ENCODE data around the gene FAM98A. TPM values are rescaled to one million over a fixed set of nuclear protein-coding genes. Genes with fewer than 3 reads are reported as not detected.

FAM98A gene
- total and polyA plus RNA-seq, 8 donors, result 10.4 to 92.2 (median 25.7) TPM

DNA sequence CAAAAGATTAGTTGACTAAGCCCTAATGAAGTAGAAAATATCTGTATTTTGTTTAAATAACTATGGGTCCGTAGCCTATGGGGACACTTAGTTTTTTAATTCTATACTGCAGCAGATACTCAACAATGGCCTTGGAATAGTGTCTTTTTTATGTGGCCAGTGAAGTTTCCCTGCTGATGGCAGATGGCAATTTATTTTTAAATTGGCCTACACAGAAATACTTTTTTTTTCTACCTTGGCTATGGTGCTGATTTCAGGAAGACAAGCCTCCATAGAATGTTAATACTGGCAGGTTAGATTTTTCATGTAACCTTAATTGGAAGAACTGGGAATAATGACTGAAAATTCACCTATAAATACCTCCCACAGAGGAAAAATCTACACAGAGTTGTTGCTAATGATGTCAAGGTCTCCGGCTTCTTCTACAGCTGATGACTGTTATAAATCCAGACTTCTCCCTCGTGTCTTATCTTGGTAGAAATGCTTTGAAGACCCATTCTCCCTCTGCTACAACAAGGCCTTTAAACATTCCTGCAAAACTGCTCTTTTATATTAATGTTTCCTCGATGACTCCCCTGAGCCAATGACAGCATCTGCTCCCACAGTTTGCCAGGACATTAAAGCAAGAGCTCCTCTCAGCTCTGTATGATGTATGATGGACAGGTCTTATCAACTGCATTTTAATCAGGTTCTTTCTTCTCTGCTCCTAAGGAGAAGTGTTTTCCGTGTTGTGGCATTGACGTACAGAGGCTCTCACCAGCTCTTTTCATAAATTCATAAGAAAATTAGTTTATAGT lies 29.1 kb upstream of the FAM98A start:
- 80 to 83% (median 82%) methylated on average over 6 of the region's 6 CpGs for WGBS, 5 donors
- intact Hi-C loops (cut with DNase I; ENCODE audit: low total_unique reads), result no loop called here
- DNase-seq, result no peak
- Histone ChIP-seq H3K27me3 (no peaks in the 10 kb centered on the region), H3K36me3 (no peaks in the 10 kb centered on the region), H3K9me3 (no peaks in the 10 kb centered on the region), H3K4me3 (no peak overlapping the region), H3K4me1 (no peaks in the 10 kb centered on the region), H3K27ac (no peak overlapping the region)
- no peak for TF ChIP-seq POLR2A (IDR thresholded peaks at IDR 0.05)
- no peak for TF ChIP-seq EP300 (IDR thresholded peaks at IDR 0.05)
- TF ChIP-seq POLR2AphosphoS5 (IDR thresholded peaks at IDR 0.05), result no peak
- TF ChIP-seq, protein P1, sequence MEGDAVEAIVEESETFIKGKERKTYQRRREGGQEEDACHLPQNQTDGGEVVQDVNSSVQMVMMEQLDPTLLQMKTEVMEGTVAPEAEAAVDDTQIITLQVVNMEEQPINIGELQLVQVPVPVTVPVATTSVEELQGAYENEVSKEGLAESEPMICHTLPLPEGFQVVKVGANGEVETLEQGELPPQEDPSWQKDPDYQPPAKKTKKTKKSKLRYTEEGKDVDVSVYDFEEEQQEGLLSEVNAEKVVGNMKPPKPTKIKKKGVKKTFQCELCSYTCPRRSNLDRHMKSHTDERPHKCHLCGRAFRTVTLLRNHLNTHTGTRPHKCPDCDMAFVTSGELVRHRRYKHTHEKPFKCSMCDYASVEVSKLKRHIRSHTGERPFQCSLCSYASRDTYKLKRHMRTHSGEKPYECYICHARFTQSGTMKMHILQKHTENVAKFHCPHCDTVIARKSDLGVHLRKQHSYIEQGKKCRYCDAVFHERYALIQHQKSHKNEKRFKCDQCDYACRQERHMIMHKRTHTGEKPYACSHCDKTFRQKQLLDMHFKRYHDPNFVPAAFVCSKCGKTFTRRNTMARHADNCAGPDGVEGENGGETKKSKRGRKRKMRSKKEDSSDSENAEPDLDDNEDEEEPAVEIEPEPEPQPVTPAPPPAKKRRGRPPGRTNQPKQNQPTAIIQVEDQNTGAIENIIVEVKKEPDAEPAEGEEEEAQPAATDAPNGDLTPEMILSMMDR (IDR thresholded peaks at IDR 0.05), result no peak

GRCh38 chr2:33619028-33619427 lies 19.9 kb upstream of the FAM98A start:
- H3K9me3 ChIP-seq, result peaks cover 0 to 10% (median 5%) of the 10 kb centered on the region in 4 donors
- H3K4me3 ChIP-seq, result no peak overlapping the region
- 90 to 100% (median 100%) methylated on average over 1 of the region's 1 CpG for WGBS, 5 donors
- no peaks in the 10 kb centered on the region for H3K36me3 ChIP-seq
- H3K27me3 ChIP-seq, result no peaks in the 10 kb centered on the region
- H3K4me1 ChIP-seq, result no peaks in the 10 kb centered on the region
- intact Hi-C loops (cut with DNase I; ENCODE audit: low total_unique reads), result no loop called here
- no peak overlapping the region for H3K27ac ChIP-seq
- no peak for DNase-seq
- TF ChIP-seq, protein P1 (IDR thresholded peaks at IDR 0.05), result no peak
- TF ChIP-seq POLR2AphosphoS5 (IDR thresholded peaks at IDR 0.05) (no peak), POLR2A (IDR thresholded peaks at IDR 0.05) (no peak), EP300 (IDR thresholded peaks at IDR 0.05) (no peak)

GRCh38 chr2:33617989-33618388 lies 18.9 kb upstream of the FAM98A start:
- Histone ChIP-seq H3K27me3 (no peaks in the 10 kb centered on the region), H3K4me1 (no peaks in the 10 kb centered on the region), H3K4me3 (no peak overlapping the region), H3K9me3 (peaks cover 0 to 10% (median 5%) of the 10 kb centered on the region in 4 donors), H3K36me3 (no peaks in the 10 kb centered on the region), H3K27ac (no peak overlapping the region)
- WGBS, 5 donors, result 50 to 82% (median 72%) methylated on average over 1 of the region's 1 CpG
- no peak for DNase-seq
- intact Hi-C loops (cut with DNase I; ENCODE audit: low total_unique reads), result no loop called here
- no peak for TF ChIP-seq POLR2A (IDR thresholded peaks at IDR 0.05)
- TF ChIP-seq EP300 (IDR thresholded peaks at IDR 0.05), result no peak
- TF ChIP-seq POLR2AphosphoS5 (IDR thresholded peaks at IDR 0.05), result no peak
- TF ChIP-seq, protein P1 (IDR thresholded peaks at IDR 0.05), result no peak

DNA sequence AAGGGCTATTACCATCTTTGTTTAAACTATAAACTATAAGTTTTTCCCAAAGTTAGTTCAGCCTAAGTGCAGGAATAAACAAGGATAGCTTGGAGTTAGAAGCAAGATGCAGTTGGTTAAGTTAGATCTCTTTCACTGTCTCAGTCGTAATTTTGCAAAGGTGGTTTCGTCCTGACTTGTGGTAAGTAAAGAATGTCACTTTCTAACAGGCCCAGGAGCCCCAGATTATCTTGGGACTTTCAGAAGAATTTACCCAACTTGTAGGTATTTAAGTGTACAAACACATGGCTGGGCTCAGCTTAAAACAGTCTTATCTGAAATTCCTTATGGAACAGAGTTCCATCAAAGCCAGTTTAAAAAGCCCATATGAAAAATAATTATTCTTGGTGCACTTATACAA lies 18.3 kb upstream of the FAM98A start:
- WGBS, 5 donors, result 76 to 86% (median 77%) methylated on average over 2 of the region's 2 CpGs
- TF ChIP-seq POLR2A (IDR thresholded peaks at IDR 0.05) (no peak), EP300 (IDR thresholded peaks at IDR 0.05) (no peak), POLR2AphosphoS5 (IDR thresholded peaks at IDR 0.05) (no peak)
- TF ChIP-seq, protein P1 (IDR thresholded peaks at IDR 0.05), result no peak
- Histone ChIP-seq H3K36me3 (no peaks in the 10 kb centered on the region), H3K9me3 (peaks cover 0 to 10% (median 5%) of the 10 kb centered on the region in 4 donors), H3K27ac (no peak overlapping the region), H3K4me3 (no peak overlapping the region), H3K4me1 (no peaks in the 10 kb centered on the region), H3K27me3 (no peaks in the 10 kb centered on the region)
- intact Hi-C loops (cut with DNase I; ENCODE audit: low total_unique reads), result no loop called here
- no peak for DNase-seq

Data from stomach (tissue), 9 donors.